GM12872 (cell line): Measurements from ENCODE around the gene STK16.

ENCODE experiments used
- TF ChIP-seq, protein P1 (sequence below): IDR thresholded peaks from 3 replicates; pipeline ENCODE4 v1.5.1; 2011; ENCODE audit warnings: low read depth, mild to moderate bottlenecking, low read length, moderate library complexity; ENCODE audit not compliant: insufficient read depth

The STK16 gene

DNA sequence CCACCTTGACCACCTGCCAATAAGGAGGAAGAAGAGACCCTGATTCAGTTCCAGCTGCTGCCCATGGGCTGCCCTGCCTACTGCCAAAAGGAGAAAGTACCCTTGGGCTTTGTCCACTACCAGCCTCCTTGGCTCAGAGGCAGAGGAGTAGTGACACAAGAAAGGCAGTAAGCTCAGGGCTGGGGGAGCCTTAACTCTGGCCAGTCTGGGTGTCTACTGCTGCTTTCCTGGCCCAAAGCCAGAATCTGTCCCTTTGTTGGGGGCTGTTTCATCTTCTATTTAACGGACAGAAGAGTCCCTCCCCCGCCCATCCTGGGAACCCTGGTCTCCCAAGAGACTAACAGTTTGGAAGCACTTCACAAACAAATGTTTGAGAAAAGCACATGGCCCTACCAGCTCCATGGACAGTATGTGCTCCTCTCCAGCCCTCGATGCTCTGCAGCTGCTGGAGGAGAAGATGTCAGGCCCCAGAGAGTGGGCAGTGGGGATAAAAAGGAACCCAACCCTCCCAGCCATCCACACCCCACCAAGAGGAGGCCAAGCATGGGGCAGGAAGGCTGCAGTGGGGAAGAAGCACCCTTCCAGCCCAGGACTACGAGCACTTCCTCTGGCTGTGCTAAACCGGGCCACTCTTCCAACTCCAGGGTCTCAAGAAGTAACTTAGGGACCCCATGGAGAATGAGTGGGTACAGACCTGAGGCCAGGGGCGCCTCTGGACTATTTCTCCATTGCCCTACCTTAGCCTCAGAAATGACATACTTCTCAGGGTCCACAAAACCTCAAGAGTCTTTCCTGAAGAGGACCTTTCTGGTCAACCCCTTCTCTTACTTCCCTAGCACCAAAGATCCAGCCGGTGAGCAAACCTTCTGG, 17.0 kb upstream of the STK16 start:
- TF ChIP-seq, protein P1, sequence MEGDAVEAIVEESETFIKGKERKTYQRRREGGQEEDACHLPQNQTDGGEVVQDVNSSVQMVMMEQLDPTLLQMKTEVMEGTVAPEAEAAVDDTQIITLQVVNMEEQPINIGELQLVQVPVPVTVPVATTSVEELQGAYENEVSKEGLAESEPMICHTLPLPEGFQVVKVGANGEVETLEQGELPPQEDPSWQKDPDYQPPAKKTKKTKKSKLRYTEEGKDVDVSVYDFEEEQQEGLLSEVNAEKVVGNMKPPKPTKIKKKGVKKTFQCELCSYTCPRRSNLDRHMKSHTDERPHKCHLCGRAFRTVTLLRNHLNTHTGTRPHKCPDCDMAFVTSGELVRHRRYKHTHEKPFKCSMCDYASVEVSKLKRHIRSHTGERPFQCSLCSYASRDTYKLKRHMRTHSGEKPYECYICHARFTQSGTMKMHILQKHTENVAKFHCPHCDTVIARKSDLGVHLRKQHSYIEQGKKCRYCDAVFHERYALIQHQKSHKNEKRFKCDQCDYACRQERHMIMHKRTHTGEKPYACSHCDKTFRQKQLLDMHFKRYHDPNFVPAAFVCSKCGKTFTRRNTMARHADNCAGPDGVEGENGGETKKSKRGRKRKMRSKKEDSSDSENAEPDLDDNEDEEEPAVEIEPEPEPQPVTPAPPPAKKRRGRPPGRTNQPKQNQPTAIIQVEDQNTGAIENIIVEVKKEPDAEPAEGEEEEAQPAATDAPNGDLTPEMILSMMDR = no peak

- TF ChIP-seq, protein P1 = no peak
Measured at GRCh38 chr2:219228911-219229304, 16.4 kb upstream of the STK16 start.

DNA sequence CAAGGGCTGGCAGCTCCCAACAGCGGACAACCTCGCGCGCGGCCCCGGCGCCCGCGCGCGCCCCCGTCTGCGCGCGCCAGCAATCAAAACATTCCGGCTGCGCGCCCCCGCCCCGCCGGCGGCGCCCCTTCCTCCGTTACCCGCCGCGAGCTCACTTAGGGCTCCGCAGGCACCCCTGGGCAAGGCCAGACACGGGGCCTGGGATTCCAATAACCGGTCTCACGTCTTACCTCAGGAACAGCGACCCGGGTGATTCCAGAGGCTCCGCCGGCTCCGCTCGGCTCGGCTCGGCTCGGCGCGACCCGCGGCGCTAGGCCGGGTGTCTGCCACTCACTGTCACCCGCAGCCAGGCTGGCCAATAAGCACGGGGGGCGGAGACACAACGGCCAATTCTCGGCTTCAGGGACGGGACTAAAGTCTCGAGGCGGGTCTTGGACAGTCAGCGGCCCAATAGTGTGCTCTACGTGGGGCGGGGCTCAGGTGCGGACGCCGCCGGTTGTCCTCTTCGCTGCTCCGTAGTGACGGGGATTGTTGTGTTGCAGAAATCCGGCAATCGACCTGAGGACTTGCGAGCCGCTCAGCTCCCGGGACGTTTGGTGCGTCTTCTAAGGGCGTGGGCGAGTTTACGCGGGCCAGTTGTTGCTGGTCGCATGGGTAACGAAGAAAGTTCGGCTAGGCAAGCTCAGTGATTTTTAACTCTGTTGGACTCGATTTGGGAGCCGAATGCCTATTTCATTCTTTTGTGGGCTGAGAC, 15.8 kb upstream of the STK16 start, which contains the start of the genes ANKZF1 and ATG9A:
Gene ANKZF1 (plus strand): TSS at position 502 of the 754 bp plus-strand sequence. CDS start 452 bp downstream, outside the sequence.
Gene ATG9A (minus strand): TSS at position 332 of the 754 bp plus-strand sequence. CDS start 1,612 bp downstream, outside the sequence.
- TF ChIP-seq, protein P1 = no peak

- TF ChIP-seq, protein P1 = no peak
Measured at GRCh38 chr2:219230059-219230540, 15.2 kb upstream of the STK16 start.

GRCh38 chr2:219234331-219234730, 10.9 kb upstream of the STK16 start:
- TF ChIP-seq, protein P1 = no peak

GRCh38 chr2:219243291-219243761, 2.0 kb upstream of the STK16 start:
- TF ChIP-seq, protein P1 = no peak

DNA sequence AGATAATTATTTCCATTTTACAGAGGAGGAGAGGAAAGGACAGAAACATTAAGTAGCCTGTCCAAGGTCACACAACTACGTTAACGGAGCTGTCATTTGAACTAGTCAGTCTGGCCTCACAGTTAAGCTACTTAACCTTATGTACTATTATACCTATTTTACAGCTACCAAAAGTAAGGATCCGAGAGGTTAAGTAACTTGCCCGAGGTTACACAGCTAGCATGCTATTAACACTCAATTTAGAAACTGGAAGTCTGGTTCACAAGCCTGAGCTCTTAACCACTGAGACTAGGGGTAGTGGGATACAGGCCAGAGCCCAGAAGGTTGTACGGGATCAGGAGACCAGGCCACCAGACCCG, 511 bp upstream of the STK16 start:
- TF ChIP-seq, protein P1 = no peak
